A549 treated with Hydrocortisone at 1 μM for 4 hours (cell line): ENCODE data around the gene MOV10. TPM values are rescaled to one million over a fixed set of nuclear protein-coding genes. Genes with fewer than 3 reads are reported as not detected.

ENCODE experiments used
- total RNA-seq: library from RNA; stranded (reverse); fragments of 200-300 nt; extraction: Qiagen RNA extraction; gene quantifications from 5 replicates; pipeline ENCODE4 v1.2.3, GENCODE V29; 2022

The MOV10 gene, protein sequence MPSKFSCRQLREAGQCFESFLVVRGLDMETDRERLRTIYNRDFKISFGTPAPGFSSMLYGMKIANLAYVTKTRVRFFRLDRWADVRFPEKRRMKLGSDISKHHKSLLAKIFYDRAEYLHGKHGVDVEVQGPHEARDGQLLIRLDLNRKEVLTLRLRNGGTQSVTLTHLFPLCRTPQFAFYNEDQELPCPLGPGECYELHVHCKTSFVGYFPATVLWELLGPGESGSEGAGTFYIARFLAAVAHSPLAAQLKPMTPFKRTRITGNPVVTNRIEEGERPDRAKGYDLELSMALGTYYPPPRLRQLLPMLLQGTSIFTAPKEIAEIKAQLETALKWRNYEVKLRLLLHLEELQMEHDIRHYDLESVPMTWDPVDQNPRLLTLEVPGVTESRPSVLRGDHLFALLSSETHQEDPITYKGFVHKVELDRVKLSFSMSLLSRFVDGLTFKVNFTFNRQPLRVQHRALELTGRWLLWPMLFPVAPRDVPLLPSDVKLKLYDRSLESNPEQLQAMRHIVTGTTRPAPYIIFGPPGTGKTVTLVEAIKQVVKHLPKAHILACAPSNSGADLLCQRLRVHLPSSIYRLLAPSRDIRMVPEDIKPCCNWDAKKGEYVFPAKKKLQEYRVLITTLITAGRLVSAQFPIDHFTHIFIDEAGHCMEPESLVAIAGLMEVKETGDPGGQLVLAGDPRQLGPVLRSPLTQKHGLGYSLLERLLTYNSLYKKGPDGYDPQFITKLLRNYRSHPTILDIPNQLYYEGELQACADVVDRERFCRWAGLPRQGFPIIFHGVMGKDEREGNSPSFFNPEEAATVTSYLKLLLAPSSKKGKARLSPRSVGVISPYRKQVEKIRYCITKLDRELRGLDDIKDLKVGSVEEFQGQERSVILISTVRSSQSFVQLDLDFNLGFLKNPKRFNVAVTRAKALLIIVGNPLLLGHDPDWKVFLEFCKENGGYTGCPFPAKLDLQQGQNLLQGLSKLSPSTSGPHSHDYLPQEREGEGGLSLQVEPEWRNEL
- total RNA-seq: 25.8 to 31.3 TPM (median 27.5 TPM) in 5 replicates

DNA sequence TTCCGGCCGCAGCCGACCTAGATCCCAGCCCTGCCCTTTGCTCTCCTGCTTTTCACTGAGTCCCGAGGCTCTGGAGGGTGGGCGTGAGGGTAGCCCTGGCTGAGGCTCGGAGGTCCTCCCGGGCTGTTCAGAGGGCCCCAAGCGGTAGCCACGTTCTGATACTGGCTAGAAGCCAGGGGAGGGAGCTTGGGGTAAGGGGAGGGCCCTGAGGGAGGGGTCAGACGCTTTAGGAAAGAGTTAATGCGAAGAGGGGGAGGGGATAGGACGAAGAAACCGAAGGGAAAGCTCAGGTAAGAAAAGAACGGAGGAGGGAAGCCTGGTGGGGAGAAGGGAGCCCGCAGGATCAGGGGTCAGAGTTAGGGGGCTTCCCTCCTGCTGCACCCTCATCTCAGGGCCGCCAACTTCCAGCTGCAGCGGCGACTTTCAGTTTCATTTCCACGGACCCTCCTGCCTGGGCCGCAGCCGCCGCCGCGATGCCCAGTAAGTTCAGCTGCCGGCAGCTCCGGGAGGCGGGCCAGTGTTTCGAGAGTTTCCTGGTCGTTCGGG is at the start of gene MOV10:
Gene MOV10 (plus strand): TSS at position 220 of the 546 bp plus-strand sequence. CDS start 254 bp downstream, at position 474.

DNA sequence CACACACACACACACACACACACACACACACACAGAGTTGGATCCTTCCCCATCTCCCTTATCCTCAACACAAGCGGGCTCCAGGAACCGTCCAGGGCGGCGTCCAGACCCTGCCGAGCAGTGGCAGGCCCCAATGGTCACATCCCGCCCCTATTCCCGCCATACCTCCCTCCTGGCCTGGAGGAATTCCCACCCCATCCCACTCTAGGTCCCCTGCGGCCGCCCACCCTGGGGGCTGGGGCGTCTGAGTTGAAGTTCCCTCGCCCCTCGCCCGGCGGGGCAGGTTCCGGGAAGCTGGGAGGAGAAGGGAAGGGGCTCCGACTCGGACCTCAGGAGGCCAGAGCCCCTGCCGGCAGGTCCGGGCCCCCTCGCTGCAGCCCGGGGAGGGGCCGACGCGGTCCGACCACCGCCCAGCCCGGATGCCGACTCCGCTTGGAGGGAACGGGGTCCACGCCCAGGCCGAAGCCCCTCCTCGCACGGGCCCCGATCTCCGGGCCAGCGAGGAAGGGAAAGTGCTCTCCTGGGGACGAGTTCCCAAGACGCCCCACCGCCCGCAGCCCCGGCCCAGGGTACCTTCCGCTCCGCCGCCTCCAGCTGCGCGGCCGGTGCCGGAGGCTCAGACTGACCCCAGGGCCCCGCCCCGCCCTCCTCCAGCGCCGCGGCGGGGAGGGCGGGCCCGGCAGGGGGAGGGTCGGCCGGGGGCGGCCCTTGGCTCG is 32.2 kb downstream of the MOV10 start, which contains the start of gene RHOC:
Gene RHOC (minus strand): TSS at position 623 of the 716 bp plus-strand sequence. CDS start 3,328 bp downstream, outside the sequence.

DNA sequence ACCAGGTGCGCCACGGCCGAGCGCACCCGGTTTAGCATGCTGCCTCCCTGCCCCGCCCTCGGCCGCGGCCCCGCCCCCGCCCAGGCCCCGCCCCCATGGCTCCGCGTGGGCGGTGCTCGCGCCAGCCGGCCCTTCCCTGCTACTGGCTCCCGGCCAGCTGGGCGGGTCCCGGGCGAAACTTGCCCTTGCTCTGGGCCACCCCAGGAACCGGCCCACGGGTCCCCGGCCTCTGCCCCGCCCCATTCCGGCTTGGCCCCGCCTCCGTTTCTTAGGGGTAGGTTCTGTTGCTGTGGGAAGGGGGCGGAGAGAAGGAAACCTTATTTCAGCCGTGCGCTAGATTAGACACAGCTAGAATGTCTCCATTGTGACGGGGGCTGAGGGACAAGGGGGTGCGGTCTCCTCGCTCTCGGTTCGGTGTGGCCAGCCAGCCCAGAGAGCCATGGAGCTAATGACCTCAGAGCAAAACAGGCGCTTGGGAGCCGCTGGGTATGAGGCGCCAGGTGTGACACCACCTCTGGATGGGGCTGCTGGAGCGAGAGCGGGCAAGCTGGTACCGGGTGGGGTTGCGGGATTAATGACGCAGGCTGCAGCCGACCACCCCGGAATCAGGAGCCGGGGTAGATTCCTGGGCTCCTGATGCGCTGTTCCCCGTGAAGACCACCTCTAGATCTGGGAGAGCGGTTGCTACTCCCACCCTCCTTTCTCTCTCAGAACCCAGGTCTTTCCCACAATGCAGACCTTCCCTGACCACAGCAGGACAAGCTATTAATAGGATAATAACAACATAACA is 41.0 kb downstream of the MOV10 start, which contains the start of gene PPM1J:
Gene PPM1J (minus strand): TSS at position 69 of the 790 bp plus-strand sequence. CDS start 31 bp downstream, at position 38.

Other genes starting within 250 kb of the MOV10 start
- 0.13 to 0.29 TPM (median 0.23 TPM) in 5 replicates for gene WNT2B, start 165.7 kb upstream of the MOV10 start, total RNA-seq
- gene ST7L, start 55.5 kb upstream of the MOV10 start, total RNA-seq: 11.0 to 13.0 TPM (median 11.9 TPM) in 5 replicates
- 54.3 to 77.4 TPM (median 60.8 TPM) in 5 replicates for gene CAPZA1, start 54.8 kb upstream of the MOV10 start, total RNA-seq
- gene RHOC, start 32.5 kb downstream of the MOV10 start, total RNA-seq: 349 to 385 TPM (median 354 TPM) in 5 replicates
- 0.86 to 1.2 TPM (median 0.99 TPM) in 5 replicates for gene PPM1J, start 40.7 kb downstream of the MOV10 start, total RNA-seq